Peyer's patch (tissue), 4 donors: ENCODE results near the gene GMPPB.

ENCODE experiments used
- CTCF ChIP-seq, 6 experiments: fragments of 450-650 bp in 4 of 6; fragments of 200-600 bp in 2 of 6; sonication (generic) in 1 of 6; IDR thresholded peaks; one replicate each; pipeline ENCODE4 v1.5.1; 2017 to 2019; ENCODE audit warnings: antibody characterized with exemption in 6 of 6, mild to moderate bottlenecking in 3 of 6, moderate library complexity in 1 of 6
- POLR2A ChIP-seq, 2 donors: fragments of 450-650 bp; IDR thresholded peaks; one replicate each; pipeline ENCODE4 v1.5.1; 2017; ENCODE audit warnings: antibody characterized with exemption in 2 of 2, mild to moderate bottlenecking in 2 of 2, moderate library complexity in 2 of 2

GRCh38 chr3:49702672-49703071 lies 21.1 kb downstream of the GMPPB start:
- no peak for TF ChIP-seq CTCF (IDR thresholded peaks at IDR 0.05)
- no peak for TF ChIP-seq POLR2A (IDR thresholded peaks at IDR 0.05)
